Transverse colon (tissue), 4 donors: ENCODE measurements around the gene EFCAB11. TPM values are rescaled to one million over a fixed set of nuclear protein-coding genes. Genes with fewer than 3 reads are reported as not detected.

ENCODE experiments used
- DNase-seq: peaks from one replicate; pipeline ENCODE4 v3.0.0-alpha.2; 2019
- H3K27ac ChIP-seq, 4 donors: fragments of 200-600 bp; sonication (generic); 2 replicates each; pipeline ENCODE4 v1.5.1; 2016 to 2018; ENCODE audit warnings: inconsistent platforms in 4 of 4
- H3K27me3 ChIP-seq: fragments of 200-600 bp; sonication (generic); 2 replicates; pipeline ENCODE4 v1.5.1; 2017; ENCODE audit warnings: inconsistent platforms
- H3K36me3 ChIP-seq, 4 donors: fragments of 200-600 bp; sonication (generic); 2 replicates each; pipeline ENCODE4 v1.5.1; 2017 to 2019; ENCODE audit warnings: inconsistent platforms in 4 of 4
- H3K4me1 ChIP-seq, 4 donors: fragments of 200-600 bp; sonication (generic); 2 replicates each; pipeline ENCODE4 v1.5.1; 2017 to 2020; ENCODE audit warnings: inconsistent platforms in 4 of 4
- H3K4me3 ChIP-seq, 4 donors: fragments of 200-600 bp; sonication (generic); 1 replicate in 1 of 4; 2 replicates in 3 of 4; pipeline versions ENCODE4 v1.5.1 to v1.6.1; 2017 to 2019; ENCODE audit warnings: inconsistent platforms in 4 of 4
- H3K9me3 ChIP-seq, 2 donors: fragments of 200-600 bp; sonication (generic); 2 replicates each; pipeline ENCODE4 v1.5.1; 2017 to 2019; ENCODE audit warnings: inconsistent platforms in 2 of 2
- EP300 ChIP-seq: sonication (generic); formaldehyde crosslinking; IDR thresholded peaks from one replicate; pipeline ENCODE4 v1.6.1; 2017; ENCODE audit warnings: antibody characterized with exemption, low read depth
- POLR2A ChIP-seq: fragments of 450-650 bp; IDR thresholded peaks from one replicate; pipeline ENCODE4 v1.6.1; 2016; ENCODE audit warnings: antibody characterized with exemption, mild to moderate bottlenecking, moderate library complexity
- POLR2AphosphoS5 ChIP-seq, 3 donors: sonication (generic); formaldehyde crosslinking; IDR thresholded peaks; one replicate each; pipeline ENCODE4 v1.6.1; 2016; ENCODE audit warnings: antibody characterized with exemption in 3 of 3
- WGBS, 2 donors: methylation state at CpG; one replicate each; pipeline ENCODE4 v1.1.5; 2018; ENCODE audit warnings: low coverage in 1 of 2; 5-methylcytosine and 5-hydroxymethylcytosine counted together
- in situ Hi-C, 4 donors: fragments of 200-750 bp; cut with MboI; loops; one replicate each; pipeline versions ENCODE4 v1.15.0 to v1.15.1; 2017; ENCODE audit warnings: low sequenced_read_pairs in 3 of 4, low pct_ligation_motif_present in 1 of 4, low pct_unique_long_range_greater_than_20kb in 1 of 4
- intact Hi-C: fragments of 100-400 bp; cut with DNase I; formaldehyde crosslinking; loops from one replicate; pipeline ENCODE4 v1.15.1; 2023; ENCODE audit warnings: low total_unique reads
- total RNA-seq, 4 donors: library from RNA; depleted of rRNA; stranded (reverse); fragments of >200 nt; gene quantifications; one replicate each; pipeline ENCODE4 v1.1.0, GENCODE V29; 2016
- TF ChIP-seq, protein P1 (sequence below), 5 experiments: fragments of 200-600 bp in 3 of 5; fragments of 450-650 bp in 2 of 5; sonication (generic) in 3 of 5; IDR thresholded peaks; 1 replicate in 2 of 5; 2 replicates in 3 of 5; pipeline ENCODE4 v1.5.1; 2016 to 2017; ENCODE audit warnings: antibody characterized with exemption in 5 of 5, inconsistent platforms in 3 of 5, mild to moderate bottlenecking in 2 of 5, moderate library complexity in 1 of 5

EFCAB11 gene
- total RNA-seq, 4 donors from 2014 or later, result 6.0 to 6.7 TPM; not detected in 2

GRCh38 chr14:89941830-89942377, 12.6 kb downstream of the EFCAB11 start:
- no peaks in the 10 kb centered on the region for H3K36me3 ChIP-seq
- H3K4me3 ChIP-seq, result no peak overlapping the region
- H3K9me3 ChIP-seq, result no peaks in the 10 kb centered on the region
- H3K27me3 ChIP-seq, result no peaks in the 10 kb centered on the region
- DNase-seq, result no peak
- H3K4me1 ChIP-seq, result no peaks in the 10 kb centered on the region
- intact Hi-C loops, result no loop called here
- WGBS, 2 donors, result 43 to 75% methylated on average over 2 of the region's 2 CpGs
- no peak for TF ChIP-seq EP300
- TF ChIP-seq POLR2AphosphoS5 (IDR thresholded peaks at IDR 0.05), result no peak
- TF ChIP-seq, protein P1, sequence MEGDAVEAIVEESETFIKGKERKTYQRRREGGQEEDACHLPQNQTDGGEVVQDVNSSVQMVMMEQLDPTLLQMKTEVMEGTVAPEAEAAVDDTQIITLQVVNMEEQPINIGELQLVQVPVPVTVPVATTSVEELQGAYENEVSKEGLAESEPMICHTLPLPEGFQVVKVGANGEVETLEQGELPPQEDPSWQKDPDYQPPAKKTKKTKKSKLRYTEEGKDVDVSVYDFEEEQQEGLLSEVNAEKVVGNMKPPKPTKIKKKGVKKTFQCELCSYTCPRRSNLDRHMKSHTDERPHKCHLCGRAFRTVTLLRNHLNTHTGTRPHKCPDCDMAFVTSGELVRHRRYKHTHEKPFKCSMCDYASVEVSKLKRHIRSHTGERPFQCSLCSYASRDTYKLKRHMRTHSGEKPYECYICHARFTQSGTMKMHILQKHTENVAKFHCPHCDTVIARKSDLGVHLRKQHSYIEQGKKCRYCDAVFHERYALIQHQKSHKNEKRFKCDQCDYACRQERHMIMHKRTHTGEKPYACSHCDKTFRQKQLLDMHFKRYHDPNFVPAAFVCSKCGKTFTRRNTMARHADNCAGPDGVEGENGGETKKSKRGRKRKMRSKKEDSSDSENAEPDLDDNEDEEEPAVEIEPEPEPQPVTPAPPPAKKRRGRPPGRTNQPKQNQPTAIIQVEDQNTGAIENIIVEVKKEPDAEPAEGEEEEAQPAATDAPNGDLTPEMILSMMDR (IDR thresholded peaks at IDR 0.05), result no peak
- no peak for TF ChIP-seq POLR2A
- no peak overlapping the region for H3K27ac ChIP-seq
- in situ Hi-C loops, result no loop called here

GRCh38 chr14:89936654-89937185, 17.8 kb downstream of the EFCAB11 start:
- TF ChIP-seq, protein P1 (IDR thresholded peaks at IDR 0.05), result no peak
- TF ChIP-seq POLR2AphosphoS5 (IDR thresholded peaks at IDR 0.05) (no peak), POLR2A (no peak), EP300 (no peak)
- H3K9me3 ChIP-seq, result no peaks in the 10 kb centered on the region
- DNase-seq, result no peak
- in situ Hi-C loops (no loop called here), intact Hi-C loops (no loop called here)
- WGBS, 2 donors, result 33 to 45% methylated on average over 3 of the region's 3 CpGs
- H3K4me1 ChIP-seq, result no peaks in the 10 kb centered on the region
- no peak overlapping the region for H3K27ac ChIP-seq
- no peak overlapping the region for H3K4me3 ChIP-seq
- no peaks in the 10 kb centered on the region for H3K27me3 ChIP-seq
- H3K36me3 ChIP-seq, result no peaks in the 10 kb centered on the region

GRCh38 chr14:89933002-89933401, 21.5 kb downstream of the EFCAB11 start:
- Histone ChIP-seq H3K4me1 (no peaks in the 10 kb centered on the region), H3K4me3 (no peak overlapping the region), H3K36me3 (no peaks in the 10 kb centered on the region), H3K27me3 (no peaks in the 10 kb centered on the region), H3K27ac (no peak overlapping the region), H3K9me3 (no peaks in the 10 kb centered on the region)
- TF ChIP-seq POLR2A (no peak), EP300 (no peak), POLR2AphosphoS5 (IDR thresholded peaks at IDR 0.05) (no peak)
- TF ChIP-seq, protein P1 (IDR thresholded peaks at IDR 0.05), result no peak
- intact Hi-C loops (no loop called here), in situ Hi-C loops (no loop called here)
- DNase-seq, result no peak
- WGBS, 2 donors, result 53 to 60% methylated on average over 4 to 6 of the region's 6 CpGs

DNA sequence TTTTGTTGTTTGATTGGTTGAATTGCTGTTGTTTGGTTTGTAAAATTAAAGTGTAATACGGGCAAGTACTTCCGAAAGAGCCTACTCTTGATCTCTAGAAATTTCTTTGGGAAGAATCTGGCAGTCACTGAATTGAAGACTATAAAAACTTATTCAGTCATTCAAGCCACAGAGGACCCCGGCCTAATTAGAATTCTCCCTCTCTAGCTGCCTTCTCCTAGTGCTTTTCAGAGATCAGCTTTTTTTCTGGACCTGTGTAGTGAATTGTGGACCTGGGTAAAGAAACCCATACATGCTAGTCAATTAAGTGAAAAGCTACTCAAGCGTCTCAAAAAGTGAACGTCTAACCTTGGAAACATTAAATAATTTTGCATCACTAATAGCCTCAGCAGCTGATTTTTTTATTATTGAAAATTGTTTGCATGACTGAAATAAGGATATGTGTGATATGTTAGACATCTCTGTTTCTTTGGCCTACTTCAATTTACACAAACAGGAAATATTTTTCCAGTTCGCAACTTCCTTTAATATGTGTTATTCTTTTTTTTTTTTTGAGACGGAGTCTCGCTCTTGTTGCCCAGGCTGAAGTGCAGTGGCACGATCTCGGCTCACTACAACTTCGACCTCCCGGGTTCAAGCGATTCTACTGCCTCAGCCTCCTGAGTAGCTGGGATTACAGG, 27.2 kb downstream of the EFCAB11 start:
- no peaks in the 10 kb centered on the region for H3K4me1 ChIP-seq
- H3K4me3 ChIP-seq, result no peak overlapping the region
- no peaks in the 10 kb centered on the region for H3K27me3 ChIP-seq
- no peak overlapping the region for H3K27ac ChIP-seq
- TF ChIP-seq POLR2A, result no peak
- intact Hi-C loops (no loop called here), in situ Hi-C loops (no loop called here)
- 92 to 93% methylated on average over 10 to 13 of the region's 13 CpGs for WGBS, 2 donors
- DNase-seq, result no peak
- H3K36me3 ChIP-seq, result no peaks in the 10 kb centered on the region
- no peaks in the 10 kb centered on the region for H3K9me3 ChIP-seq
